BE2C (cell line): ENCODE data around the gene PDE2A. TPM values are rescaled to one million over a fixed set of nuclear protein-coding genes. Genes with fewer than 3 reads are reported as not detected.
A peak's percentile ranks its signal among the peaks of the same experiment; 100 is the strongest.

ENCODE experiments used
- DNase-seq: peaks from one replicate; pipeline ENCODE4 v3.0.0-alpha.2; 2020
- H3K27me3 ChIP-seq: fragments of 250-450 bp; sonication (Bioruptor Pico); 2 replicates; pipeline ENCODE4 v1.5.1; 2020; ENCODE audit warnings: mild to moderate bottlenecking
- H3K36me3 ChIP-seq: fragments of 250-450 bp; sonication (Bioruptor Pico); 2 replicates; pipeline ENCODE4 v1.5.1; 2020; ENCODE audit warnings: mild to moderate bottlenecking
- H3K4me1 ChIP-seq: fragments of 250-450 bp; sonication (Bioruptor Pico); 2 replicates; pipeline ENCODE4 v1.5.1; 2020
- H3K4me3 ChIP-seq: 2 replicates; pipeline ENCODE4 v1.5.1; 2011; ENCODE audit warnings: low read depth, low read length
- H3K9me3 ChIP-seq: fragments of 250-450 bp; sonication (Bioruptor Pico); 2 replicates; pipeline ENCODE4 v1.5.1; 2020
- CTCF ChIP-seq: IDR thresholded peaks from 2 replicates; pipeline ENCODE4 v1.5.1; 2012; ENCODE audit warnings: mild to moderate bottlenecking, low read depth, low read length
- polyA plus RNA-seq: library from polyadenylated mRNA; unstranded; fragments of >200 nt; gene quantifications from one replicate; pipeline ENCODE4 v1.2.1, GENCODE V29; 2012; ENCODE audit warnings: low read depth, missing spikeins; ENCODE audit not compliant: insufficient read length, insufficient read depth

Gene PDE2A
- 298 TPM for polyA plus RNA-seq

DNA sequence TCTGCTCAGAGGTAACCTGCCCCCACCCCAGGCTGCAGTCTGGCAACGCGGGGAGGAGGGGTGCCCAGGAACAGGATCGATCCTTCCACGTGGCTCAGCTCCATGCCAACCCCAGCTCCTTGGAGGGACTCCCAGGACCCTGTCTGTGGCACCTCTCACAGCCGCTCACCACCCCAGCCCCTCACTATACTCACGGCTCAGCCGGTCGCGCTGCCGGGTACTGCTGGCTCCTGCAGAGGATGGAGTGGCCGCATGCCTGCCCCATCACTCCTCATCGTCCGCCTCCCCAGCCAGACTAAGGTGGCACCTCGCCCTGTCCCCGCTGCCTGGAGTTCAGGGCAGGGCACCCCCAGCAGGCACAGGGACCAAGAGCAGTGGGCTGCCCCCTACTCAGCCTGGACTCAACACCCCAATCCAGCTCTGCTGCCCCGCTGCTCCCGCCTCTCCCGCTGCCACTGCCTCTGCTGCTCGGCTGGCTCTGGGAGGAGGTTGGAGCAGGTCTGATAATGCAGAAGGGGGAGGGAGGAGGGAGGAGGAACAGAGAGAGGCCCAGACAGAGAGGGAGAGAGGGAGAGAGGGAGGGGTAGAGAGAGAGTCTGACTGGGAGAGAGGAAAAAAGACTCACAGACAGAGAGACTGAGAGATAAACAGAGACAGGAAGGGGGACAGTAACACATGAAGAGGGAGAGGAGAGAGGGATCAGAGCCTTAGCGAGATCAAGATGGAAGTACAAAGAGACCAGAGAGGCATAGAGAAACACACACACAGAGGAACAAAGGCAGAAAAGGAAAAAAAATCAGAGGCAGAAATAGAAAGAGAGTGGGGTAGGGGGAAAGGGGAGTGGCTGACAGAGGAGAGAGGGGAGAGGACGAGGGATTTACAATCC, at the start of gene PDE2A:
Gene PDE2A, minus strand, starts transcription at position 480 of the 886 bp plus-strand sequence. Its CDS starts 215 bp downstream, at position 265.
- DNase-seq, result peak; percentile 86
- no peaks in the 10 kb centered on the region for H3K27me3 ChIP-seq
- H3K4me3 ChIP-seq, result peak within 1 kb of the TSS; percentile 98

DNA sequence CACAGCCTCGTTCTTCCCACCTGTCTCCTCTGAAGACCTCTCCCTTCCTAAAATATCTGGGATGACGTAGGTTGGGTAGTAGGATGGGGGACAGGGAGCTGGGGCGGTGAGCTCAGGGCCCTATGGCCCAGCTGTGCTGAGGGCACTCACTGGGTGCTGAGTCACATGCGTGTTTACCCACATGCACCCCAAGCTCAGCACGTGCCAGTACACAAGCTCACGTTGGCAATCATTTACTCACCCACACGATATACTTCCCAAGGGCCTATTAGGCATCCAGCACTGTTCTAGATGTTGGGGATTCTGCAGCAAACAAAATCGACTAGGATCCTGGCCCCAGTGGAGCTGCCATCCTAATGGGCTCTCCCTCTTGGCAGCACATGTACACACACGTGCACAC, 49.3 kb upstream of the PDE2A start:
- H3K4me1 ChIP-seq, result peaks cover 15% of the 10 kb centered on the region
- no peak overlapping the region for H3K4me3 ChIP-seq
- no peaks in the 10 kb centered on the region for H3K27me3 ChIP-seq
- no peaks in the 10 kb centered on the region for H3K36me3 ChIP-seq
- TF ChIP-seq CTCF, result no peak
- DNase-seq, result no peak
- H3K9me3 ChIP-seq, result no peaks in the 10 kb centered on the region

More for the DNA sequence above, at the start of gene PDE2A:
- Histone ChIP-seq H3K4me1 (peaks cover 25% of the 10 kb centered on the region), H3K36me3 (peaks cover 18% of the 10 kb centered on the region), H3K9me3 (no peaks in the 10 kb centered on the region)
- no peak for TF ChIP-seq CTCF

DNA sequence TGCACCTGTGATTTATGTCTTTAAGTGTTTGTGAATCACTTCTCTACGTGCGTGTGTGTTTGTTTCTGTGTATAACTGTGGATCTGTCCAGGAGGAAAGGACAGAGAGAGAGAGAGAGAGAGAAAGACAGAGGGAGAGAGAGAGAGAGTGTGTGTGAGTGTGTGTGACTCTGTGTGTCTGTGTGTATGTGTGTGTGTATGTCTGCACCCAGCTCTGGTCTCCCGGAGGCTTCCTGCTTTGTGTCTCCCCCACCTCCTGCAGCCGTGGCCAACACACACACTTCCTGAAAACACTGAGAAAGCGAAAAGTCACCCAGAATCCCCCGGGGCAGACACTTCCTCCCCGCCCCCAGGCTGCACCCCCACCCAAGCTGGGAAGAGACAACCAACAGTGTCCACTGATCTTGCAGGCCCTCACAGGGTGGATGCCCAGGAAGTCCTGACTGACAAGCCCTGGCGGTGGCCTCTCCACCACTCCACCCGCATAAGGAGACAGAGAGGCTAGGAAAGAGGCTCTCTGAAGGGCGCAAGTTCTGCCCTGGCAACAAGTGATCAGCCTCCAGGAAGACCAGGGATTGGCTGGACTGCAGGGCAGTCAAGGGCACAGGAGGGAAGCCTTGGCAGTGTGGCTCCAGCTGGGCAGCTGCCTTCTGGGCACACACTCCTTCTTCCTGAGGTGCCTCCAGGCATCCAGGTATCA, 48.0 kb upstream of the PDE2A start:
- no peak for TF ChIP-seq CTCF
- peak overlapping the region; percentile 13 for H3K4me3 ChIP-seq
- peak; percentile 82 for DNase-seq
- H3K27me3 ChIP-seq, result no peaks in the 10 kb centered on the region
- H3K36me3 ChIP-seq, result no peaks in the 10 kb centered on the region
- H3K9me3 ChIP-seq, result no peaks in the 10 kb centered on the region
- peaks cover 15% of the 10 kb centered on the region for H3K4me1 ChIP-seq

DNA sequence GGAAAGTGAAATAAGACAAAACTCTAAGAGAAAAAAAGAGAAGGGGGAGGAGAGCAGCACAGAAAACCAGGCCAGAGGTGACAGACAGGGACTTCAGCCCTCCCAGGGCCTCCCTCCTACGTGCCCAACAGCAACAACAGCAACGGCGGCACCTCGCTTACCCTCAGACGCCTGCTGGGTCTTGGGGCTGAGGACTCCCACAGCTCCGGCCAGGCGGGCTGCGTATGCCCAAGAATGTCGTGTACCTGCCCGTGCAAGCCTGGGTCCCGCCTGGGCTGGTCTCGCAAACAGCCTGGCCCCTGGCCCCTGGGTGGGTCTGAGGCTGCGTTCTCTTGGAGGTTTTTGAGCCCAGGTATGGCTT, 47.4 kb upstream of the PDE2A start:
- H3K9me3 ChIP-seq, result no peaks in the 10 kb centered on the region
- no peak for TF ChIP-seq CTCF
- peak overlapping the region; percentile 13 for H3K4me3 ChIP-seq
- H3K27me3 ChIP-seq, result no peaks in the 10 kb centered on the region
- no peaks in the 10 kb centered on the region for H3K36me3 ChIP-seq
- DNase-seq, result no peak
- peaks cover 16% of the 10 kb centered on the region for H3K4me1 ChIP-seq

DNA sequence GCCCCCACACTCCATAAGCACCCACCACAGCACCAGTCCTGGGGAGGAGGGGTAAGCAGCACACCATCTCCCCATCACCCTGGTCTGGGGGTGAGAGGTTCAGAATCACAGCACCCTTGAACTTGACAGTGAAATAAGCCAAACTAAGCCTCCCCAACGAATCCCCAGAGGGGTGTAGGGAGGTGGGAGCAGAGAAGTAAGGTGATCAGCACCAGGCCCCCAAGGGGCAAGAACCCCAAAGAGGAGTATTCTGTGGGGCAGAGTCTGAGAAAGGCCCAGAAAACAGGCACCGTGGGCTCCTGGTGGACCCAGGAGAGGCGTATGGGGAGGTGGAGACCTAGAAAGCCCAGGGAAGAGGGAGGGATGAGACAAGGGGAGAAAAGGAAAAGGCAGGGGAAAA, 47.1 kb upstream of the PDE2A start:
- Histone ChIP-seq H3K36me3 (no peaks in the 10 kb centered on the region), H3K9me3 (no peaks in the 10 kb centered on the region), H3K4me1 (peaks cover 20% of the 10 kb centered on the region), H3K27me3 (no peaks in the 10 kb centered on the region), H3K4me3 (no peak overlapping the region)
- no peak for DNase-seq
- no peak for TF ChIP-seq CTCF

DNA sequence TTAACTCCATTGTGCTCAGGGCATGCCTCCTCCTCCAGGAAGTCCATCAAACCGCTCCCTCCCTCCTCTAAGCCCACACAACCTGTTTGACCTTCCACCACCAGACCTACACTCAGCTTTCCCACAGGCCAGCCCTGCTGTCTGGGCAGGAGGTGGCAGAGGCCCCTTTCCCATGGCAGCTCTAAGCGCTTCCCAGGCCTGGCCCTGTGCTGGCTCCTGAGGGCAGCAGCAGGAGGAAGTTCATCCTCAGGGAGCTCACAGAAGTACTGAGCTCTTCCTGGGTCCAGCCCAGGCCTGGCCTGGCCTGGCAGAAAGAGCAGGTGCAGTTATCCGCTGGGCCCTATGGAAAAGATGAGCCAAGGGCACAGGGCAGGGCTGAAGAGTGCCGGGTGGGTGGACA, 46.6 kb upstream of the PDE2A start:
- no peak for DNase-seq
- Histone ChIP-seq H3K4me1 (peaks cover 22% of the 10 kb centered on the region), H3K36me3 (no peaks in the 10 kb centered on the region), H3K4me3 (no peak overlapping the region), H3K9me3 (no peaks in the 10 kb centered on the region), H3K27me3 (no peaks in the 10 kb centered on the region)
- no peak for TF ChIP-seq CTCF
